K562 (cell line): ENCODE data around the gene ABITRAM. TPM values are rescaled to one million over a fixed set of nuclear protein-coding genes. Genes with fewer than 3 reads are reported as not detected.

Experiments used
- ARID1B ChIP-seq: fragments of 450-650 bp; IDR thresholded peaks from 2 replicates; pipeline ENCODE4 v1.6.1; 2016; ENCODE audit warnings: antibody characterized with exemption, mild to moderate bottlenecking, inconsistent platforms
- BHLHE40 ChIP-seq: IDR thresholded peaks from 2 replicates; pipeline ENCODE4 v1.6.1; 2011; ENCODE audit warnings: low read length, improper control_type of control experiment
- CBX3 ChIP-seq, 2 experiments: IDR thresholded peaks; 1 replicate in 1 of 2; 2 replicates in 1 of 2; pipeline ENCODE4 v1.6.1; 2012; ENCODE audit warnings: inconsistent platforms in 2 of 2, low read length in 2 of 2, borderline replicate concordance in 1 of 2, control low read depth in 1 of 2
- CEBPB ChIP-seq: fragments of 450-650 bp; IDR thresholded peaks from 2 replicates; pipeline ENCODE4 v1.6.1; 2016; ENCODE audit warnings: missing genetic modification characterization, missing compliant biosample characterization
- COPS2 ChIP-seq: fragments of 450-650 bp; conservative IDR thresholded peaks from 2 replicates; pipeline ENCODE4 v1.6.1; 2016; ENCODE audit warnings: mild to moderate bottlenecking, moderate library complexity
- DPF2 ChIP-seq: fragments of 450-650 bp; IDR thresholded peaks from 2 replicates; pipeline ENCODE4 v1.6.1; 2016
- ERF ChIP-seq: fragments of 450-650 bp; formaldehyde crosslinking; IDR thresholded peaks from 2 replicates; pipeline ENCODE4 v1.4.0; 2020; ENCODE audit warnings: mild to moderate bottlenecking, mixed read lengths
- ESRRA ChIP-seq: fragments of 450-650 bp; IDR thresholded peaks from 2 replicates; pipeline ENCODE4 v1.6.1; 2014; ENCODE audit warnings: low read depth, mild to moderate bottlenecking, moderate library complexity, borderline replicate concordance
- FOSL1 ChIP-seq: fragments of 200-800 bp; sonication (Bioruptor generic); conservative IDR thresholded peaks from 2 replicates; pipeline ENCODE4 v1.6.1; 2016; ENCODE audit warnings: missing genetic modification characterization, missing compliant biosample characterization
- HSF4 ChIP-seq: fragments of 250-450 bp; sonication (Bioruptor Pico); IDR thresholded peaks from 2 replicates; pipeline ENCODE4 v2.1.2; 2022; ENCODE audit warnings: mild to moderate bottlenecking, moderate library complexity, borderline replicate concordance
- MCM3 ChIP-seq: fragments of 450-650 bp; IDR thresholded peaks from 2 replicates; pipeline ENCODE4 v1.6.1; 2016
- NFATC3 ChIP-seq: fragments of 450-650 bp; IDR thresholded peaks from 2 replicates; pipeline ENCODE4 v1.6.1; 2017; ENCODE audit warnings: mild to moderate bottlenecking
- RUNX1 ChIP-seq: sonication (generic); IDR thresholded peaks from 2 replicates; pipeline ENCODE4 v1.6.1; 2016; ENCODE audit warnings: antibody characterized with exemption, low read depth
- SMARCA4 ChIP-seq: fragments of 450-650 bp; IDR thresholded peaks from 2 replicates; pipeline ENCODE4 v1.6.1; 2016
- TEAD1 ChIP-seq, 2 experiments: fragments of 450-650 bp in 1 of 2; sonication (generic) in 1 of 2; formaldehyde crosslinking; IDR thresholded peaks; 2 replicates each; pipeline versions ENCODE4 v1.4.0 to v1.8.0; 2020 to 2022; ENCODE audit warnings: mild to moderate bottlenecking in 2 of 2, missing genetic modification reagents in 1 of 2
- ZNF644 ChIP-seq: fragments of 200-800 bp; sonication (Bioruptor generic); IDR thresholded peaks from 2 replicates; pipeline ENCODE4 v1.6.1; 2016; ENCODE audit warnings: low read depth, missing genetic modification characterization, missing compliant biosample characterization
- ZNF780A ChIP-seq: fragments of 250-450 bp; sonication (Bioruptor Pico); IDR thresholded peaks from 2 replicates; pipeline ENCODE4 v1.5.0; 2021; ENCODE audit warnings: mild to moderate bottlenecking
- polyA plus RNA-seq, 8 experiments: library from polyadenylated mRNA; depleted of rRNA in 4 of 8; stranded (reverse) in 5 of 8; unstranded in 3 of 8; fragments of >200 nt; fragmentation: Nextera tagmentation in 2 of 8; fragmentation: Illumina TruSeq in 1 of 8; extraction: Ambion mirVana in 2 of 8; extraction: Trizol in 1 of 8; gene quantifications; 2 replicates each; pipeline versions ENCODE4 v1.2.1 to v1.2.3, GENCODE V29; 2011 to 2014; ENCODE audit warnings: inconsistent platforms in 1 of 8, missing spikeins in 1 of 8
- total RNA-seq, 7 experiments: library from RNA; depleted of rRNA in 6 of 7; stranded (reverse); fragments of >200 nt in 6 of 7; fragmentation: Illumina TruSeq in 2 of 7; extraction: Trizol in 2 of 7; gene quantifications; 2 replicates each; pipeline versions ENCODE4 v1.2.1 to v1.2.3, GENCODE V29; 2011 to 2021; ENCODE audit warnings: low replicate concordance in 1 of 7
- TF ChIP-seq, protein P1 (sequence below), 2 experiments: IDR thresholded peaks in 1 of 2; conservative IDR thresholded peaks in 1 of 2; 2 replicates each; pipeline ENCODE4 v1.6.1; 2016; ENCODE audit warnings: low read depth in 2 of 2, mild to moderate bottlenecking in 1 of 2, missing compliant biosample characterization in 1 of 2, missing genetic modification characterization in 1 of 2, moderate library complexity in 1 of 2
- TF ChIP-seq, protein P2 (sequence below), 2 experiments: fragments of 250-450 bp in 1 of 2; fragments of 450-650 bp in 1 of 2; sonication (Bioruptor Pico) in 1 of 2; IDR thresholded peaks; 2 replicates each; pipeline versions ENCODE4 v1.6.1 to v1.8.0; 2016 to 2021; ENCODE audit warnings: mild to moderate bottlenecking in 2 of 2, moderate library complexity in 2 of 2, missing compliant biosample characterization in 1 of 2, missing genetic modification characterization in 1 of 2
- TF ChIP-seq, protein P3 (sequence below): fragments of 450-650 bp; IDR thresholded peaks from 2 replicates; pipeline ENCODE4 v1.6.1; 2017; ENCODE audit warnings: antibody characterized with exemption, mild to moderate bottlenecking

ABITRAM gene
- total and polyA plus RNA-seq, 9 of the 15 experiments (the other 6 are each of a cell fraction or from before 2014, with no cell fraction given), result 8.9 to 47.6 (median 28.4) TPM

DNA sequence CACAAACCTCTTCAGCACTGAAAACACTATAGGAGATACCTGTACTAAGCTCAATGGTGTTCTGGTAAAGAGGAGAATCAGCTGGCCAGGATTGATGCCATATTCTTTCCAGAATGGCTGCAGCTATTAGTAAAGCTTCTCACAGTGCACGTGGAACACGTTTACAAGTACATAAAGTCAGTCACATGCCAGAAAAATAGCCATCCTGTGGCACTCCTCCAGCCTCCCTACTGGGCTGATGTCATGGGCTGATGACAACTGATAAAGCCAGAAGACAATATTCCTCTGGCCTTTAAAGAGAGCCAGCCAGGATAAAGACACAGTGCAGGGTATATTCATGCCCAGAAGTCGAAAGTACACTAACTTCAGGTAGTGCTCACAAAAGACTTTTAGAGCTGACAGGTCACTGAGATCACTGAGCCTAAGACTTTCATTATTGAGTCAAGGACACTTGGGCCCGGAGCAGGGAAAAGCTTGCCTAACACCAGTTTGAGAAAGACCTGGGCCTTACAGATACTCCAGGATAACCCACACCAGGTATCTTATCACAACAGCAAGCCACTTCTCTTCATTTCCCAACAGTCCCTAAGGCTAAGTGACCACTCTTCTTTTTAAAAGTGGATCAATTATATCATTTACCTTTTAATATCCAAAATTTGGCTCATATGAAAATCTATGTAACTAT is 29.4 kb downstream of the ABITRAM start (continued):
- TF ChIP-seq, protein P1, sequence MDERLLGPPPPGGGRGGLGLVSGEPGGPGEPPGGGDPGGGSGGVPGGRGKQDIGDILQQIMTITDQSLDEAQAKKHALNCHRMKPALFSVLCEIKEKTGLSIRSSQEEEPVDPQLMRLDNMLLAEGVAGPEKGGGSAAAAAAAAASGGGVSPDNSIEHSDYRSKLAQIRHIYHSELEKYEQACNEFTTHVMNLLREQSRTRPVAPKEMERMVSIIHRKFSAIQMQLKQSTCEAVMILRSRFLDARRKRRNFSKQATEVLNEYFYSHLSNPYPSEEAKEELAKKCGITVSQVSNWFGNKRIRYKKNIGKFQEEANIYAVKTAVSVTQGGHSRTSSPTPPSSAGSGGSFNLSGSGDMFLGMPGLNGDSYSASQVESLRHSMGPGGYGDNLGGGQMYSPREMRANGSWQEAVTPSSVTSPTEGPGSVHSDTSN (CRISPR knock-in tag; IDR thresholded peaks at IDR 0.05; ENCODE audit: low read depth), result no peak
- TF ChIP-seq, protein P1 (tag; conservative IDR thresholded peaks at IDR 0.05; ENCODE audit: low read depth), result no peak
- 0 out of 2 replicates have a peak, but pooled peaks have one; percentile 40 for TF ChIP-seq ESRRA
- TF ChIP-seq SMARCA4, result peak; percentile 50; the same call in 1 of the 2 replicates
- TF ChIP-seq RUNX1, result no peak
- TF ChIP-seq ERF (CRISPR knock-in tag), result no peak
- TF ChIP-seq TEAD1 (CRISPR knock-in tag; IDR thresholded peaks at IDR 0.05), result peak in 1 of 2 experiments; percentile 61; a peak in 1 of 4 replicates
- TF ChIP-seq CEBPB (tag), result peak; percentile 81
- 0 out of 3 replicates have a peak, but pooled peaks of 1 of the 2 experiments have one; percentile 47 for TF ChIP-seq CBX3 (IDR thresholded peaks at IDR 0.05; ENCODE audit: borderline replicate concordance in 1 of 2, low read length in 2 of 2)
- TF ChIP-seq, protein P2, sequence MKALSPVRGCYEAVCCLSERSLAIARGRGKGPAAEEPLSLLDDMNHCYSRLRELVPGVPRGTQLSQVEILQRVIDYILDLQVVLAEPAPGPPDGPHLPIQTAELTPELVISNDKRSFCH (CRISPR knock-in tag; IDR thresholded peaks at IDR 0.05), result no peak
- TF ChIP-seq, protein P2 (tag; IDR thresholded peaks at IDR 0.05), result 0 out of 2 replicates have a peak, but pooled peaks have one; percentile 22
- TF ChIP-seq MCM3, result no peak
- TF ChIP-seq, protein P3, sequence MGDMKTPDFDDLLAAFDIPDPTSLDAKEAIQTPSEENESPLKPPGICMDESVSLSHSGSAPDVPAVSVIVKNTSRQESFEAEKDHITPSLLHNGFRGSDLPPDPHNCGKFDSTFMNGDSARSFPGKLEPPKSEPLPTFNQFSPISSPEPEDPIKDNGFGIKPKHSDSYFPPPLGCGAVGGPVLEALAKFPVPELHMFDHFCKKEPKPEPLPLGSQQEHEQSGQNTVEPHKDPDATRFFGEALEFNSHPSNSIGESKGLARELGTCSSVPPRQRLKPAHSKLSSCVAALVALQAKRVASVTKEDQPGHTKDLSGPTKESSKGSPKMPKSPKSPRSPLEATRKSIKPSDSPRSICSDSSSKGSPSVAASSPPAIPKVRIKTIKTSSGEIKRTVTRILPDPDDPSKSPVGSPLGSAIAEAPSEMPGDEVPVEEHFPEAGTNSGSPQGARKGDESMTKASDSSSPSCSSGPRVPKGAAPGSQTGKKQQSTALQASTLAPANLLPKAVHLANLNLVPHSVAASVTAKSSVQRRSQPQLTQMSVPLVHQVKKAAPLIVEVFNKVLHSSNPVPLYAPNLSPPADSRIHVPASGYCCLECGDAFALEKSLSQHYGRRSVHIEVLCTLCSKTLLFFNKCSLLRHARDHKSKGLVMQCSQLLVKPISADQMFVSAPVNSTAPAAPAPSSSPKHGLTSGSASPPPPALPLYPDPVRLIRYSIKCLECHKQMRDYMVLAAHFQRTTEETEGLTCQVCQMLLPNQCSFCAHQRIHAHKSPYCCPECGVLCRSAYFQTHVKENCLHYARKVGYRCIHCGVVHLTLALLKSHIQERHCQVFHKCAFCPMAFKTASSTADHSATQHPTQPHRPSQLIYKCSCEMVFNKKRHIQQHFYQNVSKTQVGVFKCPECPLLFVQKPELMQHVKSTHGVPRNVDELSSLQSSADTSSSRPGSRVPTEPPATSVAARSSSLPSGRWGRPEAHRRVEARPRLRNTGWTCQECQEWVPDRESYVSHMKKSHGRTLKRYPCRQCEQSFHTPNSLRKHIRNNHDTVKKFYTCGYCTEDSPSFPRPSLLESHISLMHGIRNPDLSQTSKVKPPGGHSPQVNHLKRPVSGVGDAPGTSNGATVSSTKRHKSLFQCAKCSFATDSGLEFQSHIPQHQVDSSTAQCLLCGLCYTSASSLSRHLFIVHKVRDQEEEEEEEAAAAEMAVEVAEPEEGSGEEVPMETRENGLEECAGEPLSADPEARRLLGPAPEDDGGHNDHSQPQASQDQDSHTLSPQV, result peak; percentile 79
- TF ChIP-seq ZNF780A (CRISPR knock-in tag), result no peak
- TF ChIP-seq NFATC3, result no peak
- no peak for TF ChIP-seq HSF4 (CRISPR knock-in tag)
- TF ChIP-seq BHLHE40, result peak; percentile 89
- TF ChIP-seq FOSL1 (tag), result peak; percentile 36; the same call in 1 of the 2 replicates
- peak; percentile 83 for TF ChIP-seq ARID1B
- TF ChIP-seq ZNF644 (tag), result 0 out of 2 replicates have a peak, but pooled peaks have one; percentile 48
- peak; percentile 77 for TF ChIP-seq DPF2
- no peak for TF ChIP-seq COPS2
